ENCODE data around the gene ABLIM3. TPM values are rescaled to one million over a fixed set of nuclear protein-coding genes. Genes with fewer than 3 reads are reported as not detected.

ABLIM3 gene
- total RNA-seq, 1 donor from 2014 or later = not detected

- H3K4me1 Mint-ChIP-seq = no peaks in the 10 kb centered on the region
- no peaks in the 10 kb centered on the region for H3K36me3 Mint-ChIP-seq (ENCODE audit: low read depth)
- ATAC-seq (ENCODE audit: low read depth) (no peak), DNase-seq (no peak)
- no peaks in the 10 kb centered on the region for H3K9me3 Mint-ChIP-seq
- ChIA-PET CTCF (no interaction called here), POLR2A (no interaction called here)
- TF ChIP-seq, protein P1, sequence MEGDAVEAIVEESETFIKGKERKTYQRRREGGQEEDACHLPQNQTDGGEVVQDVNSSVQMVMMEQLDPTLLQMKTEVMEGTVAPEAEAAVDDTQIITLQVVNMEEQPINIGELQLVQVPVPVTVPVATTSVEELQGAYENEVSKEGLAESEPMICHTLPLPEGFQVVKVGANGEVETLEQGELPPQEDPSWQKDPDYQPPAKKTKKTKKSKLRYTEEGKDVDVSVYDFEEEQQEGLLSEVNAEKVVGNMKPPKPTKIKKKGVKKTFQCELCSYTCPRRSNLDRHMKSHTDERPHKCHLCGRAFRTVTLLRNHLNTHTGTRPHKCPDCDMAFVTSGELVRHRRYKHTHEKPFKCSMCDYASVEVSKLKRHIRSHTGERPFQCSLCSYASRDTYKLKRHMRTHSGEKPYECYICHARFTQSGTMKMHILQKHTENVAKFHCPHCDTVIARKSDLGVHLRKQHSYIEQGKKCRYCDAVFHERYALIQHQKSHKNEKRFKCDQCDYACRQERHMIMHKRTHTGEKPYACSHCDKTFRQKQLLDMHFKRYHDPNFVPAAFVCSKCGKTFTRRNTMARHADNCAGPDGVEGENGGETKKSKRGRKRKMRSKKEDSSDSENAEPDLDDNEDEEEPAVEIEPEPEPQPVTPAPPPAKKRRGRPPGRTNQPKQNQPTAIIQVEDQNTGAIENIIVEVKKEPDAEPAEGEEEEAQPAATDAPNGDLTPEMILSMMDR (IDR thresholded peaks at IDR 0.05) = no peak
- H3K27me3 Mint-ChIP-seq = peaks cover 44% of the 10 kb centered on the region
- H3K27ac Mint-ChIP-seq = no peak overlapping the region
- no peak overlapping the region for H3K4me3 Mint-ChIP-seq
- intact Hi-C loops (cut with micrococcal nuclease) = loop anchor here (10.0 kb wide), 1 partner anchor 543 kb away; no protein-coding TSS in a partner anchor
Measured at GRCh38 chr5:149277801-149278200, 136.5 kb downstream of the ABLIM3 start.

DNA sequence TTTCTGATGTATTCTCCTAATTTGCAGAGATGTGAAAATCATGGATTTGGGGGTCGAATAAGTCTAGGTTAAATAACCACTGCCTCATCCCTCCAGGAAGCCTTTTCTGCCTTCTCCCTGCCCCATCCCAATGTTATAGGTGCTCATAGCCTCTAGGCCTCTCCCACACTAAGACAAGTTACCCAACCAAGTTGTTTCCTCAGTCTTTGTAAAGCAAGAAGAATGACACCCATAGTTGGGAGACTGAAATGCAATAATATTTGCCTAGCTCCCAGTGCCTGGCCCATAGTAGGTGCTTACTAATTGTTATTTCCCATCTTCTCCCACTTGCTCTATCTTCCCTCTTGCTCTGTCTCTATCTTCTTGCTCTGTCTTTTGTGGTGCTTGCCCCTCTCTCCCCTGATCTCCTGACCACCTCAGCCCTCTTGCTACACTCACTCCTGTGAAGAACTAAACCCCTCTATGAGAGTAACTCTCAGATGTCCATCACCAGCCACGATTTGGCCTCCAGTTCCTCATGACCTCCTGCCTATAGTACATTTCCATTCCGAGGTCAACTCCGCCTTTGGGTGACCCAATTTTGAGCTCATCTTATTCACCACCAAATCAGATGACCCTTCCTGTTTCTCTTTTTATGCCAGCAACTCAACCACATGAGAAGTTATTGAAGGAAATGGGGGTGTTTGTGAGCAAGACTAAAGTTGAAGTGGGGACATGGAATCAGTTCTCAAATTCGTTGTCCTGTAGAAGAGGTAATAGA lies 137.3 kb downstream of the ABLIM3 start:
- TF ChIP-seq, protein P1 (IDR thresholded peaks at IDR 0.05) = no peak
- no peak for DNase-seq
- H3K4me3 Mint-ChIP-seq = no peak overlapping the region
- H3K4me1 Mint-ChIP-seq = no peaks in the 10 kb centered on the region
- no peaks in the 10 kb centered on the region for H3K9me3 Mint-ChIP-seq
- peaks cover 37% of the 10 kb centered on the region for H3K27me3 Mint-ChIP-seq
- no peak overlapping the region for H3K27ac Mint-ChIP-seq
- ChIA-PET CTCF (no interaction called here), POLR2A (no interaction called here)
- intact Hi-C loops (cut with micrococcal nuclease) = loop anchor here (10.0 kb wide), 1 partner anchor 544 kb away; no protein-coding TSS in a partner anchor
- no peaks in the 10 kb centered on the region for H3K36me3 Mint-ChIP-seq (ENCODE audit: low read depth)
- ATAC-seq (ENCODE audit: low read depth) = no peak

- Mint-ChIP-seq H3K4me3 (no peak overlapping the region), H3K27ac (no peak overlapping the region), H3K27me3 (peaks cover 32% of the 10 kb centered on the region), H3K4me1 (no peaks in the 10 kb centered on the region), H3K36me3 (ENCODE audit: low read depth) (no peaks in the 10 kb centered on the region), H3K9me3 (no peaks in the 10 kb centered on the region)
- DNase-seq = no peak
- ATAC-seq (ENCODE audit: low read depth) = no peak
- intact Hi-C loops (cut with micrococcal nuclease) = loop anchor here (10.0 kb wide), 1 partner anchor 545 kb away; no protein-coding TSS in a partner anchor
- TF ChIP-seq, protein P1 (IDR thresholded peaks at IDR 0.05) = no peak
- ChIA-PET CTCF (no interaction called here), POLR2A (no interaction called here)
Measured at GRCh38 chr5:149279661-149280060, 138.4 kb downstream of the ABLIM3 start.

- no peak overlapping the region for H3K4me3 Mint-ChIP-seq
- intact Hi-C loops (cut with micrococcal nuclease) = no loop called here
- TF ChIP-seq, protein P1 (IDR thresholded peaks at IDR 0.05) = no peak
- no peak overlapping the region for H3K27ac Mint-ChIP-seq
- H3K4me1 Mint-ChIP-seq = no peaks in the 10 kb centered on the region
- no peaks in the 10 kb centered on the region for H3K36me3 Mint-ChIP-seq (ENCODE audit: low read depth)
- DNase-seq (no peak), ATAC-seq (ENCODE audit: low read depth) (no peak)
- CTCF ChIA-PET = no interaction called here
- H3K27me3 Mint-ChIP-seq = peaks cover 32% of the 10 kb centered on the region
- POLR2A ChIA-PET = no interaction called here
- no peaks in the 10 kb centered on the region for H3K9me3 Mint-ChIP-seq
Measured at GRCh38 chr5:149280124-149280523, 138.8 kb downstream of the ABLIM3 start.

- Mint-ChIP-seq H3K36me3 (ENCODE audit: low read depth) (no peaks in the 10 kb centered on the region), H3K27me3 (peaks cover 32% of the 10 kb centered on the region), H3K9me3 (no peaks in the 10 kb centered on the region), H3K4me3 (no peak overlapping the region), H3K4me1 (no peaks in the 10 kb centered on the region), H3K27ac (no peak overlapping the region)
- no peak for DNase-seq
- intact Hi-C loops (cut with micrococcal nuclease) = no loop called here
- TF ChIP-seq, protein P1 (IDR thresholded peaks at IDR 0.05) = no peak
- ChIA-PET CTCF (no interaction called here), POLR2A (no interaction called here)
- no peak for ATAC-seq (ENCODE audit: low read depth)
Measured at GRCh38 chr5:149280802-149281201, 139.5 kb downstream of the ABLIM3 start.

Measured in activated B cell treated with CpG ODN at 0.5 μM for 24 hours (primary cell).